Breast epithelium (tissue), 3 donors: ENCODE results near the gene ITGAE.

ENCODE experiments used
- CTCF ChIP-seq, 3 donors: fragments of 450-650 bp; IDR thresholded peaks; one replicate each; pipeline ENCODE4 v1.5.1; 2016 to 2017; ENCODE audit warnings: antibody characterized with exemption in 3 of 3, mild to moderate bottlenecking in 3 of 3, moderate library complexity in 3 of 3
- POLR2A ChIP-seq: fragments of 450-650 bp; IDR thresholded peaks from one replicate; pipeline ENCODE4 v1.6.1; 2016; ENCODE audit warnings: antibody characterized with exemption, mild to moderate bottlenecking, moderate library complexity

- TF ChIP-seq CTCF (IDR thresholded peaks at IDR 0.05) (no peak), POLR2A (no peak)
These were observed 122.7 kb downstream of the ITGAE start for GRCh38 chr17:3678095-3678820.
